T-helper 9 cell (primary cell): ENCODE measurements around the gene PRKCZ.

Experiments used
- DNase-seq: peaks from one replicate; pipeline ENCODE4 v3.0.0-alpha.2; 2020

Gene PRKCZ

DNA sequence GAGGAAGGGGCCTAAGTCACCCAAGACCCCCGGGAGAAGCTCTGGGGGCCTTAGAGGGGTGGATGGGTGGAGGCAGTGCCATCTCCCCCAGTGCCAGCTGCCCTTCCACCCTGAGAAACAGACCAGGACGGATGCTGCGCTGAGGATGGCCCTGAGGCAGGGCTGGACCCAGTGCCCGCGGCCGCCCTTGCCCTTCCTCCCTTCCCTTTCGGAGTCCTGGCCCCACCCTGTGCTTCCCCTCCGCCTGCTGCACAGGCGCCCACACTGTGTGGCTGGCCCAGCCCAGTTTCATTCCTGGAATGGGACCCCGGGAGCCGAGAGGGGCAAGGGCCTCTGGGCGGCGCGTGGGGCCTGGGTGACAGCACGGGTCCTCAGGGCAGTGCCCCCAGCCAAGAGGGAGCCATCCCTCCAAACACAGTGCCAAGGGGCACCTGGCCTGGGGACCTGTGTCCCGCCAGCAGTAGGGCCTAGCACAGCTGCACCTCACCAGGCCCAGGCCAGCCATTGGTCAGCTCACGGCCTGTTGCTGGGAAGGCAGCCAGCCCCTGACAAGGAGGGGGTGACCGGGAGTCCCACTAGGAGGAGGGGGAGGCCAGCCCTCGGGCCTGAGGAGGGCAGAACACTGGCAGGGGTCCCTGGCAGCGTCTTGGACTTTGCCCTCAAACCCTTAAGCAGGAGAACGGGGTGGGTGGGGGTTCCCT lies 164.5 kb downstream of the PRKCZ start:
- DNase-seq, result no peak

- no peak for DNase-seq
Measured at GRCh38 chr1:2215329-2215728, 165.1 kb downstream of the PRKCZ start.

DNA sequence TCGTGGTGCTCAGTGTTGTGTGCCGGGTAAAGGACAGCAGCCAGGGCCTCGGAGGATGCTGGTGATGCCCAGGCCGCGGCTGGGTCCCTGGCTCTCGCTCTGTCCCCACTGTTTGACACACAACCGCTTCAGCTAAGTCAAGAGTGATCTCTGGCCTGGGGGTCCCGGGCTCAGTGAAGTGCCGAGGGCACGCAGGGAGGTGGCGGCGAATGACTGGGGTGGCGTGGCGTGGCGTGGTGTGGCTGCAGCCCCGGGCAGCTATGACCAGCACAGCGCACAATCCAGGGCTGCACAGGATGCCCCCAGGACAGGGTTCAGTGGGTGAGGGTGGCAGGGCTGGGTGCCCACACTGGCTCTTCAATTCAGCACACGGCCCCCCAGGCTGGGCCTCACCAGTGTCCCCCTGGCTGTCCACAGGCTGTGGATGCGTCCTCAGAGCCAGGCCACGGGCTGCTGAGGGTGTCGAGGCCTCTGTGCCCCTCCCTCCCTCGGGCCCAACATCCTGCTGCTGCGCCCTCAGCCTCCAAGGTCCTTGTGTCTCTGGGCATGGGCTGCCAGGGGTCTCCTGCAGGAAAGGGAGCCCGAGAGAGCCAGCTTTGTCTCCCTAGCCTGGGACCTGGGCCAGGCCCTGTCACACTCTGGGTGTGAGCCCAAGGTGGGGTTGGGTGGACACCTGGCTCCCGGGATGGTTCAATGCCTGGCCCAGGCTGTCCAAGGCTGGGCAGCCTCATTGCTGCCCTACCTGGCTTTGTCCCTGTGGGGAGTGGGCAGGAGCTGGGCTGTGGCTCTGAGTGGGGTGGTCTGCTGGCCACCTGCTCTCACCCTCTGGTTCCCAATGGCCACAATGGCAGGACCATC lies 165.9 kb downstream of the PRKCZ start:
- DNase-seq, result no peak

DNA sequence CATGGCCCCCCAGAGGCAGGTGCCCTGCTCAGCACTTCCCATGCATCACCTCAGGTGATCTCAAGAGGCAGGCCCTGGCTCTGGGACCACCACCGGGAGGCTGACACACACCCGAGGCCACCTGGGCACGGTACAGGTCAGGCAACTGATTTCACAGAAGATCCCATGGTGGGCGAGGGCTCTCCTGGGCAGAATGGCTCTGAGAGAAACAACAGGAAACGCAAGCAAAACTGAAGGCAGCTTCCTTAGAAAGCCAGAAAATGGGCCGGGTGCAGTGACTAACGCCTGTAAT lies 166.5 kb downstream of the PRKCZ start:
- DNase-seq, result no peak

DNA sequence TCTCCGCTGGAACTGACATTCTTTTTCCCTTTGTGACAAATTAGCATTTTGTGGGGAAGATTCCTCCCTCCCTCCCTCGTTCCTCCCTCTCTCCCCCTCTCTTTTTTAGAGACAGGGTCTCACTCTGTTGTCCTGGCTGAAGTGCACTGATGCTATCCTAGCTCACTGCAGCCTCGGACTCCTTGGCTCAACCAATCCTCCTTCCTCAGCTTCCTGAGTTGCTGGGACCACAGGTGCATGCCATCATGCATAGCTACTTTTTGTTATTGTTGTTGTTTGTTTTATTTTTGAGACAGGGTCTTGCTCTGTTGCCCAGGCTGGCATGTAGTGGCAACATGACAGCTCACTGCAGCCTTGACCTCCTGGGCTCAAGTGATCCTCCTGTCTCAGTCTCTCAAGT lies 171.1 kb downstream of the PRKCZ start:
- no peak for DNase-seq

- DNase-seq, result no peak
Measured at GRCh38 chr1:2224170-2224584, 174.0 kb downstream of the PRKCZ start.

DNA sequence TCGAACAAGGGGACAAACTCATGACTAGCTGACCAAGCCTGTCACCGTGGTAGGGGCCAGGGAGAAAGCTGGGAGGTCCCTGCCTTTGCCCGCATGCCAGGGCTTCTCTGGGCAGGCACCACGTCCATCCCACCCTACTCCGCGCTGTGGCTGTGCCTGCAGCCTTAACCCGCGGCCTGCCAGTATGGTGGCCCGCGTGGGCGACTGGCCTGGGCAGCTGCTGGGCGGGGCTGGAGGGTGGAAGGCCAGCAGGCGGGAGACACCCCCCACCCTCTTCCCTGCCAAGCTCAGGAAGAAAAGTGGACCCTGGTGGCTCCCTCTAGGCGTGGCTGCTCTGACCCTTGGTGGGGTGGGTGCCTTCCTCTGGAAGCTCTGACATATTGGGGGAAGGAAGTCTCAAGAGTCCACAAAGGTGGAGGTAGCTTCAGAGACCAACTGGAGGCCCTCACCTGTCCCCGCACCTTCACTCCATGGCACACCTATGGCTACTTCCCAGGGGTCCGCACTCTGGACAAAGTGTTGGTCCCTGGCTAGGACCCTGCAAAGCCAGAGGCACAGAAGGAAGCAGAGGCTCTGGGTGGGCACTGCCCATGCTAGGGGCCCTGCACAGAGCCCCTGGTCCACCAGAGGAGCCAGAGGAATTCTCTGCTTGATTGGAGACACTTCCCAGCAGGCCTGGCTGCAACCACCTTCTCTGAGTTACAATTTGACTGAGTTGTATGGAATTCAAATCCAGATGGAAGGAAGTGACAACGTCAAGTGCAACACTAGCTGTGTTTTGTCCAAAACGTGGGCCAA lies 174.6 kb downstream of the PRKCZ start:
- DNase-seq, result no peak

GRCh38 chr1:2226525-2227345 lies 176.5 kb downstream of the PRKCZ start:
- no peak for DNase-seq

DNA sequence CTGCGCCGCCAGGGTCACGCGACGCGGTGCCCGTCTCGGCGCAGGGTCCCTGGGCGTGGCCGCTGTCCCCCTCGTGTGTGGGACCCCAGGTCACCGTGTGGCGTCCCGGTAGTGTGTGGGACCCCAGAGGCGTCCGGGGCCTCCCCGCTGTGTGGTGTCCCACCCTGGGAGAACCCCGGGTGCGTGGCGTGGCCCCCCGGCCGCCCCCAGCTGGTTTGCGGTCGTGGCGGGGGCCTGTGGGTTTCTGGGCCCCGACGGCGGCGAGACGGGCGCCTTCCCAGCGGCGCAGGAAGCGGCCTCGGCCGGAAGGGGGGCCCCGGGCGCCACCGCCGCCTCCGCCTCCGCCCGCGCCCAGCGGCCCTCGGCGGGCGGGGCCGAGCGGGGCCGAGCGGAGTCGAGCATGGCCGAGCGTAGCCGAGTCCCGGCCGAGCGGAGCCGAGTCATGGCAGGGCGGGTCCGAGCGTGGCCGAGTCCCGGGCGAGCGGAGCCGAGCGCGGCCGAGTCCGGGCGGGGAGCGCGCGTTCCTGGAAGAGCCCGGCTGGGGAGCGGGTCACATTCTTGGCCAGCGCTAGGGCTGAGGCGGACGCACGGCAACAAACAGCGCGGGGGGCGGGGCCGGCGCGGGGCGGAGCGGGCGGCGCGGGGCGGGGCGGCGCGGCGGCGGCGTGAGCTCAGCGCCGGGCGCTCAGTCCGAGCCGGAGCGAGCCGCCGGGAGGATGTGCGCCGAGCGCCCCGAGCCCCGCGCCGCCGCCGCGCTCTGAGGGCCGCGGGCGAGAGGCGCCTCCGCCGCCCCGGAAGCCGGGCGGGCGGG lies 177.3 kb downstream of the PRKCZ start:
- DNase-seq, result peak; percentile 86

DNA sequence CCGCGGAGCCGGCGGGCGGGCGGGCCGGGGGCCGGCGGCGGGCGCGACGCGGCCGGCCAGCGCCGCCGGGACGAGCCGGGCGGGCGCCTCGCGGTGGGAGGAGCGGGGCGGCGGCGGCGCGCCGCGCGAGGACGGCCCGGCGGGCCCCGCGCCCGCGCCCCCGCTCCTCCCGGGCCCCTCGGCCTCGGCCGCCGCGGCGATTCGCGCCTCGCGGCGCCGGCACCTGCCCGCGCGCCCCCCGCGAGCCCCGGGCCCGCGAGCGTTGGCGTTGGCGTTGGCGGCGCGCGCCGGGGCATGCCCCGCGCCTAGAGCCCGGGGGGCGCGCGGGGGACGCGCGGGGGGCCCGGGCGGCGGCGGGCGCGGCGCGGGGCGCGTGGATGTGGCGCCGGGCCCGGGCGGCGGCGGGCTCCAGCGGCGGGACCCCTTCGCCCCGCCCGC lies 178.0 kb downstream of the PRKCZ start, which contains the start of gene SKI:
Gene SKI, plus strand, starts transcription at position 163 of the 438 bp plus-strand sequence. CDS start 448 bp downstream, outside the sequence.
- no peak for DNase-seq

DNA sequence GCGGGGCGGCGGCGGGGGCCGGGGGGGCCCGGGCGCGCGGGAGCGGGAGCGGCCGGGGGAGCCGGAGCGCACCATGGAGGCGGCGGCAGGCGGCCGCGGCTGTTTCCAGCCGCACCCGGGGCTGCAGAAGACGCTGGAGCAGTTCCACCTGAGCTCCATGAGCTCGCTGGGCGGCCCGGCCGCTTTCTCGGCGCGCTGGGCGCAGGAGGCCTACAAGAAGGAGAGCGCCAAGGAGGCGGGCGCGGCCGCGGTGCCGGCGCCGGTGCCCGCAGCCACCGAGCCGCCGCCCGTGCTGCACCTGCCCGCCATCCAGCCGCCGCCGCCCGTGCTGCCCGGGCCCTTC lies 178.5 kb downstream of the PRKCZ start:
- DNase-seq, result no peak

DNA sequence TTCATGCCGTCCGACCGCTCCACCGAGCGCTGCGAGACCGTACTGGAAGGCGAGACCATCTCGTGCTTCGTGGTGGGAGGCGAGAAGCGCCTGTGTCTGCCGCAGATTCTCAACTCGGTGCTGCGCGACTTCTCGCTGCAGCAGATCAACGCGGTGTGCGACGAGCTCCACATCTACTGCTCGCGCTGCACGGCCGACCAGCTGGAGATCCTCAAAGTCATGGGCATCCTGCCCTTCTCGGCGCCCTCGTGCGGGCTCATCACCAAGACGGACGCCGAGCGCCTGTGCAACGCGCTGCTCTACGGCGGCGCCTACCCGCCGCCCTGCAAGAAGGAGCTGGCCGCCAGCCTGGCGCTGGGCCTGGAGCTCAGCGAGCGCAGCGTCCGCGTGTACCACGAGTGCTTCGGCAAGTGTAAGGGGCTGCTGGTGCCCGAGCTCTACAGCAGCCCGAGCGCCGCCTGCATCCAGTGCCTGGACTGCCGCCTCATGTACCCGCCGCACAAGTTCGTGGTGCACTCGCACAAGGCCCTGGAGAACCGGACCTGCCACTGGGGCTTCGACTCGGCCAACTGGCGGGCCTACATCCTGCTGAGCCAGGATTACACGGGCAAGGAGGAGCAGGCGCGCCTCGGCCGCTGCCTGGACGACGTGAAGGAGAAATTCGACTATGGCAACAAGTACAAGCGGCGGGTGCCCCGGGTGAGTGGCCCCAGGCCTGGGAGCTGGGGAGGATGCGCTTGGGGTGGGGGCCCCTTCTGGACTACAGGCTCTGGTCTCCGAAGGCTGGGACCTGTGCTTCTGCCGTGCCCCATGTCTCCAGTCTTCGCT lies 179.0 kb downstream of the PRKCZ start:
- peak; percentile 29 for DNase-seq

- no peak for DNase-seq
Measured at GRCh38 chr1:2229911-2230731, 179.9 kb downstream of the PRKCZ start.

DNA sequence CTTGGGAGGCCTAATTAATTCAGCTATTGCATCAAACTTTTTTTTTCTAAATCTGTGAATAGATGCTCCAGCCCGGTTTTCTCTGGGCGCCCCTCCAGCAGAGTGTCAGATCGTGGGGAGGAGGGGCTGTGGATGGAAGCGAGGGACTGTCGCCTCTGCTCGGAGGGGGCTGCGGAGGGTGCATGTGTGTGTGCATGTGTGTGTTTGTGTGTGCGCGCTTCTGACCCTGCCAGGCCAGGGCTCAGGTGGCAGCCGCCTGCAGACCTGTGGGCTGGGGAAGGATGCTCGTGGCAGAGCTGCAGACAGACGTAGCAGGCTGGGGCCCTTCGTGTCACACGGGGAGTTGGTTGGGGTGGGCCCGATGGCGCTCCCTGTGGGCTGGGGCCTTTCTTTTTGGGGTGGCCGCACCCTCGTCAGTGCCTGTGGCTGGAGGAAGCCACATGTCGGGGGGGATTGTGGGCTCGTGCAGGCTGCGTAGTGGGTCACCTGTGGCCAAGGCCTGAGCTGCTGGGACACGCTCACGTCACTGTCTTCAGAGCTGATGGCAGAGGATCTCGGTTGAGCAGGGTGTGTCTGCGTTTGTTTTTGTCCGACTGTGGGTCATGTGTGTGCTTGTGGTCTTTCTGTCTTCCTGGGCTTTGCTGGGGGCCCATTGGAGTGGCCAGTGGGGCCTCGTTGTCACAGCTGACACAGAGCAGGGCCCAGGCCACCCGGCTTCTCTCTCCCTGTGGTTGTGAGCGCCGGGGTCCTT lies 180.7 kb downstream of the PRKCZ start:
- DNase-seq, result peak; percentile 67

GRCh38 chr1:2231532-2232254 lies 181.5 kb downstream of the PRKCZ start:
- DNase-seq, result peak; percentile 73

GRCh38 chr1:2232255-2232915 lies 182.2 kb downstream of the PRKCZ start:
- DNase-seq, result no peak

DNA sequence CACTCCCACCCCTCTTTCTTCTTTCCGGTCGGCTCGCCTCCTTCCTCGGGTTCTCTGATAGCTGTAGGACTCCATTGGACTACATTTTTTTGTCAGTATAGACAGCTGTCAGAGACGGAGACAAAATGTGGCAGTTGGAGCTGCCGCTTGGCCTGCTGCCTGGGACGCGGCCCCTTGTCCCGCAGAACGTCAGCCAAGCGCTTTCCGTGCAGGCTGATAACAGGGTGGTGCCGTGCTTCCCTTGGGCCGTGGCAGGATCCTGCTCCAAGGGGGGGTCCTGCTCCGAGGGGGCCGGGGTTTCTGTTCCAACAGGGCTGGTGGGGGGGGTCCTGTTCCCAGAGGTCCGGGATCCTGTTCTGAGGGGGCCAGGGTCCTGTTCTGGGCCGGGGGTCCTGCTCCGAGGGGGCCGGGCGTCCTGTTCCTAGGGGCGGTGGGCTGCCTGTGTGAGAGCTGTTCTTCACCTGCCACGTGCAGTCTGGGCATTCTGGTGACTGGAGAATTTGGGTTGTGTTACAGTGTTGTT lies 182.8 kb downstream of the PRKCZ start:
- no peak for DNase-seq

- no peak for DNase-seq
Measured at GRCh38 chr1:2233468-2233867, 183.3 kb downstream of the PRKCZ start.
